NCI-H510A (cell line): ENCODE data around the gene CEP131.

Source experiments
- DNase-seq: peaks from one replicate; lab custom pipeline; 2025; lab: John Stamatoyannopoulos, UW

The CEP131 gene

GRCh38 chr17:81251709-81252301 lies 29.0 kb upstream of the CEP131 start:
- DNase-seq: peak; percentile 64

DNA sequence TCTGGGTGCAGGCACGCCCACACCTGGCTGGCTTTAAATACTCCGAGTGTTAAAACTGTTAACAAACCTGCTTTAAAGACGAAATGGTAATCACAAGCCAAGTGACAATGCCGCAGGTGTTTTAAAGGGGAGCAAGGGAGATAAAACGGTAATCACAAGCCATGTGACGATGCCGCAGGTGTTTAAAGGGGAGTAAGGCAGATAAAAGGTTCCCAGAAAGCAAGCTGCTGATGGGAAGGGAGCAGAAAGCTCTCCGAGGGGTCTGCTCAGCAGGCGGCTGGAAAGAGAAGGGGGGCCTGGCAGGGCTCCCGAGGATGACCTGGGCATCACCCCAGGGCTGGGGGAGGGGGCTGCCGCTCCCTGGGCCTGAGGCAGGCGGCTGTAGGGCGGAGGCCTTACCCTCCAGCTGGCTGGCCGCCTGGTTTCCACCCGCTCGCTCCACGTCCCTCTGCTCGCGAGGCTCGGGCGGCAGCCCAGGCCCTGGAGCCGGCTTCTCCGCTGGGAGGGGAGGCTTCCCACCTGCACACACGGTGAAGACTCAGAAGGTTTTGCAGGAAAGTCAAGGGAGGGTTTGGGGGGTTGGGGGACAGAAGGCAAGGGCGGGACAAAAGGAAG lies 28.4 kb upstream of the CEP131 start:
- no peak for DNase-seq

DNA sequence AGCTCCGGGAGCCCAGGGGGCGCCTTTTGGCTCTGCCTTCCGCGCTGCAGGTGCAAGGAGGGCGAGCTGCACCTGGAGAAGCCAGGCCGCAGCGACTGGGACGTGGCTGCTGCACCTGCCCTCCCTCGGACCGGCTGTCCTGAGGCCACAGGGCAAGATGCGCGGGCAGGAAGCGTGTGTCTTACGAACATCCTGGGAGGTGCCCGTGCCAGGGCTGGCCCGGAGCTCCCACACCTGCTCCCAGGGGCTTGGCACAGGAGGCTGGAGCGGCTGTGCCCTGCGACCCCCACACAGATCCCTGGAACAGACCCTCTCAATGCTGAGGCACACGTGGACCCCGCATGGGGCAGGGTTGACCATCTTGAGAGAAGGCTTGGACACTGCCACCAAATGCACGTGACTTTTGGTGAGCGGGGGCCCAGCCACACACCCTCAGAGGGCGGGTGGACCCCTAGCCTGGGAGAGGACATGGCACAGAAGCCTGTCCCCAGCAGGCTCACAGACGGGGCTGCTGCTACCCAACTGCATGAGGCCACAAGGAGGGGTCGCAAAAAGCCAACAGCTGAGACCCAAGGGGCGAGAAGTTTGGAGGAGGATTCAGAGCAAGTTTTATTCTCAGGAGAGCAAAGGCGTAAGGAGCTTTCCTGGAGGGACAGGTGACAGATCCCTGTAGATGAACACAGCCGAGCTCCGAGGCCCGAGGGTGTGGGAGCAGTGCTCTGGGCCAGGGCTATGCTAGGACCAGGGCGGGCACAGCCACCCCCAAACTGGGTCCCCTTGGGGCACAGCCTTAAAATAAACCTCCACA lies 27.7 kb upstream of the CEP131 start:
- DNase-seq: no peak

DNA sequence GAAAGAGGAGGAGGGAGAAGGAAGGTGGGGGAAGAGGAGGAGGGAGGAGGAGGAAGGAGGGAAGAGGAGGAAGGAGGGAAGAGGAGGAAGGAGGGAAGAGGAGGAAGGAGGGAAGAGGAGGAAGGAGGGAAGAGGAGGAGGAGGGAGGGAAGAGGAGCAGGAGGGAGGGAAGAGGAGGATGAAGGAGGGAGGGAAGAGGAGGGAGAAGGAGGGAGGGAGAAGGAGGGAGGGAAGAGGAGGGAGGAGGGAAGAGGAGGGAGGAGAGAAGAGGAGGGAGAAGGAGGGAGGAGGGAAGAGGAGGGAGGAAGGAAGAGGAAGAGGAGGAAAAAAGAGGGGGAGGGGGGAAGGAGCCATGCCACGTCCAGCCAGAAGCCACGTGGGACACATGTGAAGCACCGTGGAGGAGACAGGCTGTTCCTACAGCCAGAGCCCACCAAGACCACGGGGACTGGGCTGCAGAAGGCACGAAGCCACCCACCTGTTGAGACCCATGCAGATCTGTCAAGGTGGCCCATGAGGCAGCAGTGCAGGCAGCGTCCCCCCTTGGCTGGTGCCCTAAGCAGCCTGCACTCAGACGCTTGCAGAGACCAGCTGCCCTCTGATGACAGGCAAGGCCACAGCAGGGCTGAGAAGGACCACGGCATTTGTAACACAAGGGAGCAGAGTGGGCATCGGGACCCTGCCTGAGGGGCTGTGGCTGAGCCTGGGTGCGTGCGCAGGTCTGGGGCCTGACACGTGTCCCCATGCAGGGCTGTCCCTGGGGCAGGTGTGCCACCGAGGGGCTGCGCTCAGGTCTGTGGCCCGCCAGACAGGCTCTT lies 26.7 kb upstream of the CEP131 start:
- DNase-seq: no peak

DNA sequence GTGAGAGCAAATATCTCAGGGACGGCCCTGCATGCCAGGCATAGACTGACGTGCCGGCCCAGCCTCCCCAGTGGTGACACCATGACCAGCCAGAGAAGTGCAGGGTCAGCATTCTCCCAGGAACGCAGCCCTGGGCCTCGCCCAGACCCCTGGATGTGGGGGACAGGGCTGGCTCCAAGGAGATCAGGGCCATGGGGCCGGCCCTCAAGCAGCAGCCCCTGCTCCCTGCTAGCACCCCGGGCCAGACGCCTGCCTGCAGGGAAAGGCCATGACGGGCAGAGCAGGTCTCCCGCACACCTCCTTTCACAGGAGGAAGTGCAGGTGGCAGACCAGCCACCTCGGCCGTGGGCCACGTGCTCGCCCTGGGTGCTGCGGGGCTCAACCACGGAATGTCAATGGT lies 25.9 kb upstream of the CEP131 start:
- DNase-seq: no peak

DNA sequence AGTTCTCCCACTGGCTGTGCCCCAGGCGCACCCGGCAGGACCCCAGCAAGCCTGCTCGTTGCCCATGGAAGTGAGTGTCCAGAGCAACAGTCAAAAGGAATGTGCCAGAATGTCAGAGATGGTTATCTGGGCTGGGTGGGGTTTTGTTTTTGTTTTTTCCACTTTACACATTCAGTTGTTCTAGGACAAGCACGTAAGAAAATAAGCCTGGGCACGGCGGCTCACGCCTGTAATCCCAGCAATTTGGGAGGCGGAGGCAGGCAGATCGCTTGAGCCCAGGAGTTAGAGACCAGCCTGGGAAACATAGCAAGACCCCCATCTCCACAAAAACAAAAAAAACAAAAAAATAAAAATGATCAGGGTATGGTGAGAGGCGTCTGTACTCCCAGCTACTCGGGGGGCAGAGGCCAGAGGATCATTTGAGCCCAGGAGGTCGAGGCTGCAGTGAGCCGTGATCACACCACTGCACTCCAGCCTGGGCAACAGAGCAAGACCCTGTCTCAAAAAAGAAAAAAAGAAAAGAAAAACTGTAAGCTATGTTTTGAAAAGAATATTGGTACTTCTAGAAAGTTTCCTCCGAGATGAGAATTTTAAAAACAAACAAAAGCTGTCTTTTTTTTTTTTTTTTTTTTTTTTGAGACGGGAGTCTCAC lies 24.7 kb upstream of the CEP131 start:
- no peak for DNase-seq

DNA sequence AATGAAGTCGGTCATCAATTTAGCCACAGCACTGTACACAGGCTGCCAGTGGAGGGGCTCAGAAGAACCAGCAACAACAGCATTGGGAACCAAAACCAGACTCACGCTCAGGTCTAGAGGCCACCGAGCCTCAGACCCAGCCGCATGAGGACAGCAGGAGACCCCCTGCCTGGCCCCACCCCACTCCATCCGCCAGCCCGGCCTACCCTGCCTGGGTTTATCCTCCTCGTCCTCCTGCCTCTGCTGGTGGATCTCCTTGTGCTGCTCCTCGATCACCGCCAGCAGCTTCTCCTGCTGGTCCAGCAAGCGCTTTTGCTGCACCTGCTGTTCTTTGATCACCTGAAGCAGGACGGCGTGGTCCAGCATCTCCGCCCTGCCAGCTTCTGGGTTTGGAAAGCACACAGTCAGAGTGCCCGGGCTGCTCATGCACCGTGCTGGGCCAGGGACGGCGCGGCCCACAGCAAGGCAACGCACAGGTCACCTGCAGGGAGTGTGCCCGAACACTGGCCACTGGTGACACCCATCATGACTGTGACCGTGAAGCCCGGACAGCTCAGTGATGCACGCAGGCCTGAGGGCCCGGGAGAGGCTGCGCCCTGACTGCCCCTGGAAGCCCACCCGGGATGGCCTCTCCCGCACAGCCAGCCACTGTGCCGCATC lies 24.0 kb upstream of the CEP131 start:
- no peak for DNase-seq

DNA sequence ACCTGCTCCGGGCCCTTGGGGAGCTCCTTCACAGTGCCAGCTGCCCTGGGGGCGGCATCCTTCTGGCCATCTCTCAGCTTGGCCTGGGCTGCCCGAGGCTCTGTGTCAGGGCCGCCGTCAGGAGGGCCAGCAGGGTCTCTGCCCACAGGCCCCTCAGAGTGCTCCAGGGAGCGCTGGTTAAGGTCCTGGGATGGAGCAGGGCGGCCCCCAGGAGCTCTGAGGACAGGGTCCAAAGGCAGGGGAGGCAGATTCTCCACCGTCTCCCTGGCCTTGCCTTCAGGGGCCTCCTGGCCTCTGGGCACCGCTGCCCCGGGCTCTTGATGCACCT lies 23.5 kb upstream of the CEP131 start:
- DNase-seq: no peak

GRCh38 chr17:81245665-81246342 lies 23.0 kb upstream of the CEP131 start:
- DNase-seq: no peak

GRCh38 chr17:81245024-81245664 lies 22.4 kb upstream of the CEP131 start:
- no peak for DNase-seq

GRCh38 chr17:81244358-81245023 lies 21.7 kb upstream of the CEP131 start:
- no peak for DNase-seq

- DNase-seq: no peak
Measured at GRCh38 chr17:81243333-81243664, 20.5 kb upstream of the CEP131 start.

GRCh38 chr17:81242421-81243332 lies 19.9 kb upstream of the CEP131 start:
- DNase-seq: no peak

DNA sequence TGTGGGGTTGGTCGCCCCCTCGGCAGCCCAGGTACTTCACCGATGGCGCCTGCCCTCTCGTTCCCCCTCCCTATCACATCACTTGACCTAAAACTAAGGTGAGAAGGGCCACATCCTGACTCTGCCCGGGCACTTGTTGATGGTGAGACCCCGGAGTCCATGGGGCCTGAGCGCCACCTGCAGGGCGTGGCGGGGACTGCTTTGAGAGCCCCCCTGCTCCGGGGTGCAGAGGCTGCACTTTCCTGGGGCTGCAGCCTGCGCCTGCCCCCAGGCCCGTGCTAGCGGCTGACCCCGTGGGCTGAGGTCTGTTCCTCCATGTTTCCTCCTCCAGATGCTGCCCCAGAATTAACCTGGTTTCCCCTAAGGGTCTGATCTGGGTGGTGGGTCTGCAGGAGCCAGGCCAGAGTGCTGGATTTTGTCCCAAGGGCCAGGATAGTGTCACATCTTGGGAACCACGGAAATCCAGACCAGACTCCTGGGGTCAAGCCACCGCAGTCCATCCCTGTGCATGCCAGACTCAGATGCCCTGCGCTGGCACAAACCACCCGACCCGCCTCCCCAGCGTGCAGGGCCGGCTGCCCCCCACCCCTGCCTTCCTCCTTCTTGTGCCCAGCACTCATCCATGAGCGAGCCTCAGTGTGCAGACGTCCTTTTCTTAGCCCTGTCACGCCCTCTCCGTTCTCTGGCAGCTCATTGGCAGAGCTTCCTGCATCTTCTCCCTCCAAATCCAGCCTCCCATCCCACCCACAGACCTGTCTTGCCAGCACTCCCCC lies 19.1 kb upstream of the CEP131 start:
- no peak for DNase-seq

DNA sequence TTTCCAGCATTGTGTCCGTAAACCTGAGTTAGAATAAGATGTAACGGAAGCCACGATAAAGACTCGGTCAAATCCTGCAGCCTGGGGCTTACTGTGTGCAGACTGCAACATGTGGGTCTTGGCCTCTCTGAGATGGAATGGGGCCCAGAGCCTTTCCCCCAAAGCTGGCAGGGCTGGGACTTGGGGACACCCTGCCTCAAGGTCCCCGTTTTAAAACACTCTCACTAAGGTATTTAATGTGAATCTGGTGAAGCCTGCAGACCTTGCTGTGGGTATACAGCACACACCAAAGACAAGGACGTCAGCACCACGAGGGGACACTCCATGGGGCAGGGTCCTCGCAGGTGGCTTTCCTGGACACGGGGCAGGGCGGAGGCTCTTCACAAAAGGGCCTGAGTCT lies 18.4 kb upstream of the CEP131 start:
- DNase-seq: no peak

GRCh38 chr17:81240761-81241160 lies 18.0 kb upstream of the CEP131 start:
- DNase-seq: no peak

DNA sequence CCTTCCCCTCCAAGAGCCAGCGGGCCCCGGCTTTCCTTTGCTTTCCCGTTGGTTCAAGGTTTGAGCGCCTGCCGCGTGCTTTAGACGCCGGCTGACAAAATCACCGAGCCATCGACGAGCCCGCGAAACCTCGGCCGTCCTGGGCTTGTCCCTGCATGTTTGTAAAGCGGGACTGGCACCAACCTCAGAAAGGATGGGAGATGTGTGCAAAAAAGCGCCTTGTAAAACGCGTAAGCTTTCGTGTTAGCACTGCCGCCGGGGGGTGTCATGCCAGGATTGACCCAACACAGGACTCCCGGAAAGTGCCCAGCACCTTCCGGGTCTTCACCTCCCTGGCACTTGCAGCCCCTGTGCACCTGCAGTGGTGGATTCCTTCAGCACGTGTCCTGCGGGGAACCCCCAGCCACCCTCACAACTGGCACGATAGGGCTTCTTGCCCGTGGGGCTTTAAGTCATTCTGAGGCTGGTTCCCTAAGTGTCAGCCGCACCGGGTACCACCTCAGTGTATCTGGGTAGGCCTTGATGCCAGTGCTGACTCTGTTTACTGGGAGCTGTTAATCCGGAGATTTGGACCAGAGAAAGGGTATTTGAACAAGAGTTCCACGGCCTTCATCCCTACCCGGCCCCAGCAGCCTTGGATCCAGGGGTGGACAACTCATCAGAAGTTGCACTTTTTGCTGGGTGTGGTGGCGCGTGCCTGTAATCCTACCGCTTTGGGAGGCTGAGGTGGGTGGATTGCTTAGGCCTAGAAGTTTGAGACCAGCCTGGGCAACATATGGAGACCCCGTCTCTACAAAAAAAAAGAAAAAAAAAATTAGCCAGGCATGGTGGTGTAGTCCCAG lies 17.2 kb upstream of the CEP131 start:
- DNase-seq: no peak
